NCI-H146 treated with DMSO at 0.1 percent for 48 hours (cell line): ENCODE measurements around the gene RGL3.
"Not testable (repeated sequence)": the region's sequence is repeated elsewhere in the genome, so short reads cannot be mapped to it uniquely, and the experiment has no call there.

Source experiments
- DNase-seq: peaks from one replicate; lab custom pipeline; 2025; ENCODE audit not compliant: unreplicated experiment; lab: John Stamatoyannopoulos, UW

The RGL3 gene

GRCh38 chr19:11420429-11421370 lies 1.6 kb upstream of the RGL3 start:
- peak; percentile 12 for DNase-seq

- DNase-seq: no peak
Observed at GRCh38 chr19:11418094-11418548, 993 bp downstream of the RGL3 start.

DNA sequence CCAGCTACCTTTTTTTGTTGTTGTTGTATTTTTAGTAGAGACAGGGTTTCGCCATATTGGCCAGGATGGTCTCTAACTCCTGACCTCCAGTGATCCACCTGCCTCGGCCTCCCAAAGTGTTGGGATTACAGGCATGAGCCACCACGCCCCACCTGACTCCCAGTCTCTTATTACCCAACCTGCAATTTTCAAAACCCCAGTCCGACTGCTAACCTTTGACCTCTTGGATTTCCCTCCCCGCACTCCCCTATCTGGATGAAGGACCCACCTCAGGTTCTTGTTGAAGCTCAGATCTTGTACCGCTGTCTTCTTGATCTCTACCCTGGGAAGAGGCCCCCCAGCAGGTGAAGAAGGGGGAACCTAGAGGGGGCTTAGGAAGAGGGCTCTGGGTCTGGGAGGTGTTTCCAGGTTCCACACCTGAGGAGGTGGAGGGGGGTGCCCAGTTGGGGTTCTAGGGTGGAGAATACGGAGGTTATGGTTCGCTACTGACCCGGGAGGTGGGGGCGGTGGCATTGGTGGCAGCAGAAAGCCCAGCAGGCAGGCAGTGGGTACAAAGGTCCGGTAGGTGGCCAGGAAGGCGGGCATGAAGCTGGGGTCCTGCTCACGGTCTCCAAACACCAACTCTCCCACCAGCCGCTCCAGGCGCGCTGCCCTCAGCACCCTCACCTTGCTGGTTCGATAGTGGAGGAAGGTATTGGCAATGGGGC lies 2.6 kb downstream of the RGL3 start:
- no peak for DNase-seq

DNA sequence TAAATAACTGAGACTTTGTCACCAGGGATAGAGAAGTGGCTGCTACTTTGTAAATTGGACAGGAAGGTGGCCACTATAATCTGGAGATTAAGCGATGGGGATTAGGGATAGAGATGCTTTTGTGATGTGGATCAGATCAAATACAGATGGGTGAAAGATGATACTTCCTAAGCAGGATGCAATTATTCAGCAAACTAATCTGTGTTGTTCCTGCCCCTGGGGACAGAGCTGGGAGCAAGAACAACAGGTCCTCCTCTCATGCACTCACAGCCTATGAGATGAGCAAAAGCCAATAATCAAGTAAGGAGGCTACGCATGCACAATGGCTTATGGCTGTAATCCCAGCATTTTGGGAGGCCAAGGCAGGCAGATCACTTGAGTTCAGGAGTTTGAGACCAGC lies 4.6 kb downstream of the RGL3 start:
- peak; percentile 65 for DNase-seq

DNA sequence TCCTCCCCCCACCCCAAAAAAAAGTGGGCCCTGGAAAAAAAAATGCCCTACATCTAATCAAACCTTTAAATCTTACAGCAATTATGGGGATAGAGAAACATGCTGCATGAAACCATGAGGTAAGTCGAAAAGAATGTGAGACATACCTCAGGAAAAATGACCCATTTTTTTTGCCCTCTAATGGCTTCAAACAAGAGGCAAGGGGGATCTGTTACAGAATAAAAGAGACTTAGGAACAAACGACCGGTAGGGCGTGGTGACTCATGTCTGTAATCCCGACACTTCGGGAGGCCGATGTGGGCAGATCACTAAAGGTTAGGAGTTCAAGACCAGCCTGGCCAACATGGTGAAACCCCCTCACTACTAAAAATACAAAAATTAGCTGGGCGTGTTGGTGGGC lies 8.4 kb downstream of the RGL3 start:
- DNase-seq: no peak

DNA sequence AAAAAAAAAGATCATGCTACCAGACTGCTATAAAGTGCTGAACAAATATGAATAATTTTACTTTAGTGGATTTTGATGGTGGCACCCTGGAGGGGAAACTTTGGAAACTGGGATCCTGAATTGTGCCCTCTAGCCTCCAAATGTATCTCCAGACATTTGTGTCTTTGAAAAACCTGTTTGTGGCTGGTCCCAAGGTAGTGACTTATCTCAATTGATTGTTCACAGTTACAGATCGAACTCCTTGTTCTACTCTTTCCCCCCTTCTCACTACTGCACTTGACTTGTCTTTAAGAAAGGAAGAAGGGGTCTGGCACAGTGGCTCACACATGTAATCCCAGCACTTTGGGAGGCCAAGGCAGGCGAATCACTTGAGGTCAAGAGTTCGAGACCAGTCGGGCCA lies 10.5 kb downstream of the RGL3 start:
- no peak for DNase-seq

DNA sequence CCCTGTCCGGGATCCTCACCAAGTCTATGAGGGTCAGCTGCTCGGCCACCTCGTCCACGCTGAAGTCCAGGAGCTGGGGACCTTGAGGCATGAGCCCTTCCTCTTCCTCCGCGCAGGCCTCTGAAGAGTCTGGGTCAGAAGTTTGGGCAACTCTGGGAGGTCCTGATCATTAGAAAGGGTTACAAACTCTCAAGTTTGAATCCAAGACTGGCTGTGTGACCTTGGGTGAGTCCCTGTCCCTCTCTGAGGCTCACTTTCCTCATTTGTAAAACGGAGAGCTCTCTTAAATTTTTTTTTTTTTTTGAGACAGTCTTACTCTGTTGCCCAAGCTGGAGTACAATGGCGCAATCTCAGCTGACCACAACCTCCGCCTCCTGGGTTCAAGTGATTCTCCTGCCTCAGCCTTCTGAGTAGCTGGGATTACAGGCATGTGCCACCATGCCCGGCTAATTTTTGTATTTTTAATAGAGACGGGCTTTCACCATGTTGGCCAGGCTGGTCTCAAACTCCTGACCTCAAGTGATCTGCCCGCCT lies 12.3 kb downstream of the RGL3 start:
- not testable (repeated sequence) for DNase-seq

- DNase-seq: no peak
Observed at GRCh38 chr19:11405846-11406643, 13.1 kb downstream of the RGL3 start.

DNA sequence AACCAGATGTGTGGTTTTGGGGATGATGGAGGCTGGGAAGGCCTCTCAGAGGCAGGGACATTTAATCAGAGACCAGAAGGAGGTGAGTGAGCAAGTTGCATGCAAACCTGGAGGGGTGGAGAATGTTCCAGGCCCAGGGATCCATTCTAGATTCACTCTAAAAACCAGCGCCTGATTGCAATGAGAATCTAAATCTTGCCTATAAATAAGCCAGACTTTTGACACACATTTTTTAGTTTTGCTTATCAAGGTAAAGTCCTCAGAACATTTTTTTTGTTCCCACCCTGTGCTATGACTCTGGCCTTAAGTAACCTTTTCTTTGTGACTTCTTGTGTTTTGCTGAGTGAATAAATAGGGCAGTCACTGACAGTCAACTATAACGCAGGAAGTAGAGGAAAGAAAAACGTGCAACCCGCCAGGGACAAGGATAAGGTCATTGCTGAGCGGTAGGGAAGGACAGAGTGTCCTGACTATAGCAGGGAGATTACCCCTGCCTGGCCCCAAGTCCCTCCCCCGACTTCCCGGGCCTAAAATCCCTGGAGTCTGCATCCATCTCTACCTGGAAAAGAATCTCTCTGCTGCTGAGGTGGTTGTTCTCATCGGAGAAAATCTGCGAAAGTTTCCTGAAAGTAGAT lies 14.4 kb downstream of the RGL3 start:
- DNase-seq: no peak

DNA sequence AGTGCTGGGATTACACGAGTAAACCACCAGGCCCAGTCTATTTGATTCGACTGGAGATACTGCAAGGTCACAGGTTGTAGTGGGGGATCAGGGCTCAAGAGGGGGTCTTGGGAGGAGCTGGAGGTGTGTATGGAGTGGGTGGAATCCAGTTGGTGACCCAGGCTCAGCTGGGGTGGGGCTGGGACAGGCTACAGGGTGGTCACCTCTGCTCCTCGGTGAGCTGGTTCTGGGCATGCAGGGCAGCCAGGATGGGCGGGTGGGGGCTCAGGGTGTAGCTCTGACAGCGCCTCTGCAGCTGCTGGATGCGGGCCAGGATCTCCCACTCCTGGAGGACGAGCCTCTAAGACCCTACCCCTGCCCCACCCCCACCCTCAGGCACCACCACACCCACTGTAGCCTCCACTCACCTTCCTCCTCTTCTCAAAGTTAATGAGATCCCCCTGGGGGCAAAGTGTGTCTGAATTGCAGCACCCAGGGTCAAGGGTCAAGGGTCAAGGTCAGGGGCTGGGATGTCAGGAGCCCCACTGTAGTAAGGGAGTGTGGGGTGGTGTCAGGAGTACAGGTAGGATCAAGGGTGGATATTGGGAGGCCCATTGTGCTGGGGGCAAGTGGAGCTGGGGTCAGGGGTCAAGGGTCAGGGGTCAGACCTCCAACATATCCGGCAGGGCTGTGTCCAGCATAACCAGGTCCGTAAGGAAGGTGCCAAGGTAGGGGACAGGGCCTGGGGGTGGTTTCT lies 17.1 kb downstream of the RGL3 start:
- no peak for DNase-seq

GRCh38 chr19:11400798-11401197 lies 18.3 kb downstream of the RGL3 start:
- no peak for DNase-seq

GRCh38 chr19:11399667-11400066 lies 19.4 kb downstream of the RGL3 start:
- no peak for DNase-seq

- no peak for DNase-seq
Observed at GRCh38 chr19:11397089-11397610, 22.0 kb downstream of the RGL3 start.

DNA sequence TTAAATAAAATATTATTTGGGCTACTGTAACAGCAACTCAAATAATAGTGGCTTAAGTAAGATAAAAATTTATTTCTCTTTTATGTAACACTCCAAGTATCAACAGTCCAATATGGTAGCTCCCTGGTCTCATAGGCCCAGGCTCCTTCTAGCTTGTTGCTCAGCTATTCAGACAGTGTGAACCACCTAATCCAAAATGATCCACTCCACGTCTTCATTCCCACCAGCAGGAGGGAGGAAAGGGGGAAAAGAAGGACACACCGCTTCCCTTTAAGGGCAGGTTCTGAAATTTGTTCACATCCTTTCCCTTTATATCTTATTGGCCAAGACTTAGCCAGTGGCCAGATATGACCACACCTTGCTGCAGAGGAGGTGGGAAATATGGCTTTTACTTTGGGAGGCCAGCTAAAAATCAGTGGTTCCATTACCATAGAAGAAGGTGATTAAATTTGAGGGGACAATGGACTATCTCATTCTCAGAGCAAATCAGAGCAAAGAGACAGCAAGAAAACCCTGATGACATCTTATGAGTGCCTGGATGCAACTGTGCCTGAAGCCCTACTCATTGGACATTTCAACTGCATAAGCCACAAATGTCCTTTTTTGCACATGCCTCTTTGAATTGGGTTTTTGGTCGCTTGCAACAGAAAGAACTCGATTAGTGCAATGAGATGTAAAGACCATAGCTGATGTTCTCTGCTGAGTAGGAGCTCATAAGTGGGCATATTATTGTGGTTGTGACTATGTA lies 28.0 kb downstream of the RGL3 start:
- DNase-seq: no peak

DNA sequence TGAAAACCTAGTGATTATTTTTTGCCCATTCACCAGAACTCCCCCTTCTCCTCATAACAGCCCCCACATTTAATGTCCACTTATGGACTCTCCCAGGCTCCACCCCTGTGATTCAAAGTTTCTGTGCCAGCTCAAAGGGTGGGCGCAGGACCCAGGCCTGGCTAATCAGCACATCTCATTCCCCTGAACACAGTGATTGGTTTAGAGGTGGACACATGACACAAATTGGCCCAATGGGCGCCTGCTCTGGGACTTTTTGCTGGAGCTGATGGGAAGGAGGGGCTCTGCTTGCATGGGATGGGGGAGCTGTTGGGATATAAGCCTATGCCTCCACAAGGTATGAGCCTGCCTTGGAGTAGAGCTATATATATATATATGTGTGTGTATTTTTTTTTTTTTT lies 28.8 kb downstream of the RGL3 start:
- no peak for DNase-seq

GRCh38 chr19:11387162-11388034 lies 31.7 kb downstream of the RGL3 start:
- no peak for DNase-seq

DNA sequence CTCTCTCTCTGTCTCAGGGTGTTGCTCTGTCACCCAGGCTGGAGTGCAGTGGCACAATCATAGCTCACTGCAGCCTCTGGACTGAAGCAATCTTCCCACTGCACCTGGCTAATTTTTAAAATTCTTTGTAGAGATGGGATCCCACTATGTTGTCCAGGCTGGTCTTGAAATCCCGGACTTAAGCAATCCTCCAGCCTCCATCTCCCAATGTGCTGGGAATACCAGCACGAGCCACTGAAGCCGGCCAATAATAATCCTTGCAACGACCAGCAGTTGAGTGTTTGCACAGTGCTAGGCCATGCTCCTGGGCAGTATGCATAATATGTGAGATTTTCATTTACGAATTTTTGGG lies 34.4 kb downstream of the RGL3 start:
- DNase-seq: no peak

- DNase-seq: no peak
Observed at GRCh38 chr19:11383706-11384048, 35.4 kb downstream of the RGL3 start.
